Prostate gland (tissue), 2 donors: ENCODE measurements around the gene ZDHHC19. TPM values are rescaled to one million over a fixed set of nuclear protein-coding genes. Genes with fewer than 3 reads are reported as not detected.
A peak's percentile ranks its signal among the peaks of the same experiment; 100 is the strongest.

Experiments used
- DNase-seq: peaks from one replicate; pipeline ENCODE4 v3.0.0-alpha.2; 2019; ENCODE audit warnings: low spot score
- H3K27ac ChIP-seq, 2 donors: fragments of 200-600 bp; sonication (generic); 2 replicates each; pipeline ENCODE4 v1.5.1; 2017 to 2019
- H3K27me3 ChIP-seq: fragments of 200-600 bp; sonication (generic); replicated peaks from 2 replicates; pipeline ENCODE4 v1.5.1; 2019; ENCODE audit not compliant: insufficient read depth
- H3K36me3 ChIP-seq, 2 donors: fragments of 200-600 bp; sonication (generic); 1 replicate in 1 of 2; 2 replicates in 1 of 2; pipeline versions ENCODE4 v1.5.1 to v1.8.1; 2017 to 2019
- H3K4me1 ChIP-seq: fragments of 200-600 bp; sonication (generic); replicated peaks from 2 replicates; pipeline ENCODE4 v1.5.1; 2019
- H3K4me3 ChIP-seq, 2 donors: fragments of 200-600 bp; sonication (generic); 2 replicates each; pipeline ENCODE4 v1.5.1; 2017 to 2019
- H3K9me3 ChIP-seq: fragments of 200-600 bp; sonication (generic); 2 replicates; pipeline ENCODE4 v1.5.1; 2017
- POLR2A ChIP-seq: fragments of 450-650 bp; IDR thresholded peaks from one replicate; pipeline ENCODE4 v1.6.1; 2016; ENCODE audit warnings: antibody characterized with exemption, mild to moderate bottlenecking
- POLR2AphosphoS5 ChIP-seq: sonication (generic); formaldehyde crosslinking; IDR thresholded peaks from one replicate; pipeline ENCODE4 v1.6.1; 2017; ENCODE audit warnings: antibody characterized with exemption
- WGBS: methylation state at CpG from one replicate; pipeline ENCODE4 v1.1.5; 2018; 5-methylcytosine and 5-hydroxymethylcytosine counted together
- intact Hi-C: fragments of 100-400 bp; cut with DNase I; formaldehyde crosslinking; loops from one replicate; pipeline ENCODE4 v1.14.2; 2022
- total RNA-seq, 2 donors: library from RNA; depleted of rRNA; stranded (reverse); fragments of >200 nt; gene quantifications; one replicate each; pipeline ENCODE4 v1.1.0, GENCODE V29; 2016
- TF ChIP-seq, protein P1 (sequence below), 4 experiments: fragments of 200-600 bp in 2 of 4; fragments of 450-650 bp in 2 of 4; sonication (generic) in 2 of 4; IDR thresholded peaks; 1 replicate in 3 of 4; 2 replicates in 1 of 4; pipeline ENCODE4 v1.5.1; 2016 to 2019; ENCODE audit warnings: antibody characterized with exemption in 4 of 4, mild to moderate bottlenecking in 2 of 4, moderate library complexity in 2 of 4

The ZDHHC19 gene
- total RNA-seq, 2 donors from 2014 or later = 3.9 TPM; not detected in 1

DNA sequence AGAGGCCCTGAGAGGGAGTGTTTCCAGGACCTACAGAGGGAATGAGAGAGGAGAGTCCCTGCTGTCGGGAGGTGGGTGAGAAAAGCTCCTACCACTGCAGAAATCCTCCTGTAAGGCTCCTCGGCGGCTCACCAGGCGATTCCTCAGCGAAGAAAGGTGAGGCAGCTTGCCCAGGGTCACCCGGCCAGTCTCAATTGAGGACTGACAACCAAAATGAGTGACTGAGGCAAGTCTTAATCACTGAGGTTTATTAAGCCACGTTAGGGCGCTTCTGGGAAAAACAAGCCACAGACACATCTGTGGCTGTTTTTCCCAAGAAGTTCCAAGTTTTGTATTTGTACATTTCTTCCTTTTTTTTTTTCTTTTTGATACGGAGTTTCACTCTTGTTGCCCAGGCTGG, 48.5 kb downstream of the ZDHHC19 start:
- no peaks in the 10 kb centered on the region for H3K36me3 ChIP-seq
- DNase-seq = no peak
- no peak overlapping the region for H3K27ac ChIP-seq
- no peaks in the 10 kb centered on the region for H3K9me3 ChIP-seq
- no peaks in the 10 kb centered on the region for H3K4me1 ChIP-seq
- intact Hi-C loops = no loop called here
- TF ChIP-seq, protein P1, sequence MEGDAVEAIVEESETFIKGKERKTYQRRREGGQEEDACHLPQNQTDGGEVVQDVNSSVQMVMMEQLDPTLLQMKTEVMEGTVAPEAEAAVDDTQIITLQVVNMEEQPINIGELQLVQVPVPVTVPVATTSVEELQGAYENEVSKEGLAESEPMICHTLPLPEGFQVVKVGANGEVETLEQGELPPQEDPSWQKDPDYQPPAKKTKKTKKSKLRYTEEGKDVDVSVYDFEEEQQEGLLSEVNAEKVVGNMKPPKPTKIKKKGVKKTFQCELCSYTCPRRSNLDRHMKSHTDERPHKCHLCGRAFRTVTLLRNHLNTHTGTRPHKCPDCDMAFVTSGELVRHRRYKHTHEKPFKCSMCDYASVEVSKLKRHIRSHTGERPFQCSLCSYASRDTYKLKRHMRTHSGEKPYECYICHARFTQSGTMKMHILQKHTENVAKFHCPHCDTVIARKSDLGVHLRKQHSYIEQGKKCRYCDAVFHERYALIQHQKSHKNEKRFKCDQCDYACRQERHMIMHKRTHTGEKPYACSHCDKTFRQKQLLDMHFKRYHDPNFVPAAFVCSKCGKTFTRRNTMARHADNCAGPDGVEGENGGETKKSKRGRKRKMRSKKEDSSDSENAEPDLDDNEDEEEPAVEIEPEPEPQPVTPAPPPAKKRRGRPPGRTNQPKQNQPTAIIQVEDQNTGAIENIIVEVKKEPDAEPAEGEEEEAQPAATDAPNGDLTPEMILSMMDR (IDR thresholded peaks at IDR 0.05) = no peak
- TF ChIP-seq POLR2A = no peak
- TF ChIP-seq POLR2AphosphoS5 = no peak
- H3K27me3 ChIP-seq = no peaks in the 10 kb centered on the region
- H3K4me3 ChIP-seq = no peak overlapping the region
- WGBS = 86% methylated on average over 9 of the region's 9 CpGs

DNA sequence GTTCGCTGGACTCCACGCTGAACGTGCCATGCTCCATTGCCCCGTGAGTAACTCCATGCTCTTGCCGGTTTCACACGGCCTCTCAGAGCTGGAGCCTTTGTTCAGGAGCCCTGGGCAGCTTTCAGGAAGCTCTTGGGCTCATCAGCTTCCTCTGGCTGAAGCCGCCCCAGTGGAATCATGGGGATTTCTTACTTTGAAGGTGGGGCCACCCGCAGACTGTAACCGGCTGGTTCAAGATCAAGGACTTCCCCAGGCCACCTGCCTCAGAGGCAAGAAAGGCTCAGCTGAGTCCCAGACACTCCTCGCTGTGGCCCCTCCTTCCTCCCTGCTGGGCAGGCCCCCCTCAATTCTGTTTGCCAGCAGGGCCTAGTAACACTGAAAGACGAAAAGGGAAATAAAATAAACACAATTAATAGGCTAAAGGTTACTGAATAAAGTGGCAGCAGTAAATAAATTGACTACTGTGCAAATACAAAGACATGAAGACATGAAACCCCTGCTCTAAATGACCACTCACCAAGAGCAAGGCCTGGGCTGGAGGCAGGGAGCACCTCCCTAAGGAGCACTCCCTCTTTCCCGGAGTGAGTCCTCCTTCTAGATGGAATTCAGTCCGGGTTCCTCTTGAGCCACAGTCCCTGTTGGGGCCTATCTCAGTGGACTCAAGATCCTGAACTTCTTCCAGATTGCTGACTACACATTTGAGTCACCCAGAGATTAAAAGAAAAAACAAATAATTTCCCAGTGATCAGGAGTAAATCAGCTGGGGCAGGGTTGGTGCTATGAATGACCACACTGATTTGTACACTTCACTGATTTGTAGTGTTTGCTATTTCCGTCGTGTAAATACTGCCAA, 51.0 kb downstream of the ZDHHC19 start:
- intact Hi-C loops = no loop called here
- Histone ChIP-seq H3K27ac (no peak overlapping the region), H3K27me3 (no peaks in the 10 kb centered on the region), H3K36me3 (no peaks in the 10 kb centered on the region), H3K9me3 (no peaks in the 10 kb centered on the region), H3K4me3 (no peak overlapping the region), H3K4me1 (no peaks in the 10 kb centered on the region)
- DNase-seq = no peak
- 55% methylated on average over 15 of the region's 15 CpGs for WGBS
- TF ChIP-seq, protein P1 (IDR thresholded peaks at IDR 0.05) = no peak
- TF ChIP-seq POLR2AphosphoS5 (no peak), POLR2A (no peak)

DNA sequence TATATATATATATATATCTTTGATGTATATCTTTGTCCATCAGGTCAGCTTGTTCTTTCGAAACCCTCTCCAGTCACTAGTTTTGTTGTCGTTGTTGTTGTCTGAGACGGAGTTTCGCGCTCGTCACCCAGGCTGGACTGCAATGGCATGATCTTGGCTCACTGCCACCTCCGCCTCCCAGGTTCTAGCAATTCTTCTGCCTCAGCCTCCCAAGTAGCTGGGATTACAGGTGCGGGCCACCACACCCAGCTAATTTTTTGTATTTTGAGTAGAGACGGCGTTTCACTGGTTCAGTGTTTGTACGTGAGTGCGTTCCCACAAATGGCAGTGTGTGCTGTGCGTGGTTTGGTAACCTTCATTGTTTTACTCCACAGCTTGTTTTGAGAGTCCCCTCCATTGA, 51.7 kb downstream of the ZDHHC19 start:
- no peaks in the 10 kb centered on the region for H3K36me3 ChIP-seq
- intact Hi-C loops = no loop called here
- no peak for DNase-seq
- WGBS = 94% methylated on average over 13 of the region's 13 CpGs
- H3K27ac ChIP-seq = no peak overlapping the region
- H3K27me3 ChIP-seq = no peaks in the 10 kb centered on the region
- TF ChIP-seq POLR2A (no peak), POLR2AphosphoS5 (no peak)
- TF ChIP-seq, protein P1 (IDR thresholded peaks at IDR 0.05) = no peak
- no peaks in the 10 kb centered on the region for H3K9me3 ChIP-seq
- no peaks in the 10 kb centered on the region for H3K4me1 ChIP-seq
- H3K4me3 ChIP-seq = no peak overlapping the region

DNA sequence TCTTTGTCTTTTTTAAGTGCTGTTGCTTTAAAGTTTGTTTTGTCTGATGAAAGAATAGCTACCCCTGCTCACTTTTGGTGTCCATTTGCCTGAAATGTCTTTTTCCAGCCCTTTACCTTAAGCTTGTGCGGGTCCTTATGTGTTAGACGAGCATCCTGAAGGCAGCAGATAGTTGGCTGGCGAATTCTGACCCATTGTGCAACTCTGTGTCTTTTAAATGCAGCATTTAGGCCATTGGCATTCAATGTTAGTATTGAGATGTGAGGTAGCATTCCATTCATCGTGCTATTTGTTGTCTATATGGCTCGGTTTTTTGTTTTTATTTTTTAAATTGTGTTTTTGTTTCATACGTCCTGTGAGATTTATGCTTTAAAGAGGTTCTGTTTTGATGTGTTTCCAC, 55.0 kb downstream of the ZDHHC19 start:
- no peaks in the 10 kb centered on the region for H3K4me1 ChIP-seq
- intact Hi-C loops = no loop called here
- WGBS = 79% methylated on average over 6 of the region's 6 CpGs

DNA sequence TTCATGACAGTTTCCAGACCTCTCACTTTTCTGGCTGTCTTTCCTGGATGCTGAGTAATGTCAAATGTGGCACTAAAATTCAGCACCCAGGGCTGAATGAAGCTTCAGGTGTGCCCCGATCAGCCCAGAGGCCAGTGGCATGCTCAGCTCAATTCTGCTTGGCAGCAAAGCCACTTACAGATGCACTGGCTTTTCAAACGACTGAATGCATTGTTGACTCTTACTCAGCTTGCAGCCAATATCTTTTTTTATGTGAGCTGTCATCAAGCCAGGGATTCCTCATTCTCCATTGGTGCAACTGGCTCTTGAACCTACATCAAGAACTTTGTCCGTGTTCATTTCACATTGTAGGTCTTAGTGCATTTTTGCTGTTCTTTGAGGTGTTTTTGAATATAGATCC, 60.7 kb downstream of the ZDHHC19 start:
- intact Hi-C loops = no loop called here

More for the DNA sequence above, 55.0 kb downstream of the ZDHHC19 start:
- H3K36me3 ChIP-seq = no peaks in the 10 kb centered on the region
- H3K9me3 ChIP-seq = no peaks in the 10 kb centered on the region
- no peak for DNase-seq
- H3K4me3 ChIP-seq = no peak overlapping the region
- H3K27me3 ChIP-seq = no peaks in the 10 kb centered on the region
- TF ChIP-seq POLR2AphosphoS5 = no peak
- H3K27ac ChIP-seq = no peak overlapping the region

More for the DNA sequence above, 60.7 kb downstream of the ZDHHC19 start:
- TF ChIP-seq, protein P1 (IDR thresholded peaks at IDR 0.05) = no peak
- peak; percentile 63 for TF ChIP-seq POLR2AphosphoS5
- Histone ChIP-seq H3K27ac (no peak overlapping the region), H3K9me3 (no peaks in the 10 kb centered on the region), H3K4me1 (peaks cover 3% of the 10 kb centered on the region), H3K4me3 (no peak overlapping the region), H3K36me3 (no peaks in the 10 kb centered on the region), H3K27me3 (no peaks in the 10 kb centered on the region)
- DNase-seq = peak; percentile 51
- WGBS = 32% methylated on average over 3 of the region's 3 CpGs
